Heart left ventricle (tissue), 16 donors: ENCODE data around the gene GABRA1. TPM values are rescaled to one million over a fixed set of nuclear protein-coding genes. Genes with fewer than 3 reads are reported as not detected.

Experiments used
- ATAC-seq, 4 donors: fragments of 200-7000 bp; cut with Tn5 transposase; one replicate each; pipeline ENCODE4 v1.9.1; 2020 to 2022; ENCODE audit warnings: moderate library complexity in 4 of 4, mild to moderate bottlenecking in 3 of 4, moderate number of reproducible peaks in 1 of 4
- DNase-seq, 5 donors: peaks; one replicate each; pipeline ENCODE4 v3.0.0-alpha.2; 2020
- H3K27ac ChIP-seq, 12 donors: fragments of 200-600 bp; sonication (generic) in 4 of 12; one replicate each; pipeline versions ENCODE4 v1.5.0 to v1.8.0; 2016 to 2022; ENCODE audit warnings: mild to moderate bottlenecking in 2 of 12
- H3K27me3 ChIP-seq, 9 donors: fragments of 200-600 bp; sonication (generic) in 2 of 9; one replicate each; pipeline versions ENCODE4 v1.5.1 to v1.8.0; 2016 to 2022; ENCODE audit warnings: mild to moderate bottlenecking in 3 of 9
- H3K36me3 ChIP-seq, 9 donors: fragments of 200-600 bp; sonication (generic) in 2 of 9; one replicate each; pipeline versions ENCODE4 v1.5.0 to v1.8.0; 2018 to 2022; ENCODE audit warnings: mild to moderate bottlenecking in 2 of 9
- H3K4me1 ChIP-seq, 12 donors: fragments of 200-600 bp; sonication (generic) in 4 of 12; one replicate each; pipeline versions ENCODE4 v1.5.0 to v1.8.0; 2016 to 2022; ENCODE audit warnings: mild to moderate bottlenecking in 3 of 12
- H3K4me3 ChIP-seq, 12 donors: fragments of 200-600 bp; sonication (generic) in 4 of 12; one replicate each; pipeline versions ENCODE4 v1.5.0 to v1.8.0; 2017 to 2022; ENCODE audit warnings: mild to moderate bottlenecking in 9 of 12, moderate library complexity in 4 of 12
- H3K9me3 ChIP-seq, 12 donors: fragments of 200-600 bp; sonication (generic) in 4 of 12; one replicate each; pipeline versions ENCODE4 v1.5.0 to v1.8.0; 2016 to 2022; ENCODE audit warnings: mild to moderate bottlenecking in 1 of 12
- POLR2A ChIP-seq, 2 donors: fragments of 450-650 bp; IDR thresholded peaks; one replicate each; pipeline ENCODE4 v1.6.1; 2017; ENCODE audit warnings: antibody characterized with exemption in 2 of 2, mild to moderate bottlenecking in 2 of 2, moderate library complexity in 2 of 2
- WGBS, 4 donors: extraction: QIAGEN DNeasy Blood & Tissue Kit in 2 of 4; methylation state at CpG; one replicate each; pipeline versions ENCODE4 v1.1.5 to v1.1.7; 2013 to 2018; 5-methylcytosine and 5-hydroxymethylcytosine counted together
- intact Hi-C, 10 donors: fragments of 100-400 bp; cut with DNase I; formaldehyde crosslinking; loops; one replicate each; pipeline versions ENCODE4 v1.11.1 to v1.14.2; 2022
- polyA plus RNA-seq, 2 donors: library from polyadenylated mRNA; stranded (reverse); fragments of 200-250 nt; gene quantifications; one replicate each; pipeline ENCODE4 v1.2.3, GENCODE V29; 2013
- total RNA-seq, 9 donors: library from RNA; depleted of rRNA in 2 of 9; stranded (reverse); fragments of >200 nt in 2 of 9; fragmentation: NEBNext Ultra II Directional in 3 of 9; extraction: Animal tissue kit (Norgen Biotek cat#: 25700) in 3 of 9; gene quantifications; one replicate each; pipeline versions ENCODE4 v1.1.0 to v1.2.4, GENCODE V29; 2016 to 2023
- TF ChIP-seq, protein P1 (sequence below), 12 donors: fragments of 200-600 bp; sonication (generic) in 4 of 12; IDR thresholded peaks; one replicate each; pipeline versions ENCODE4 v1.5.0 to v1.8.0; 2018 to 2022; ENCODE audit warnings: antibody characterized with exemption in 12 of 12, mild to moderate bottlenecking in 5 of 12
- donor health status: ischemic (EF 13 %, LVEDD 7.1; RV severe dilation, severe dysfunction).
- donor health status: healthy with polysubstance abuse.
- donor health status: DM: no; HTN: yes; CAD: no.
- donor health status: DM: no; HTN: no; CAD: no.
- donor health status: ischemic (EF 25% LVEDD 6.9; RV normal size, moderate dysfunction).
- donor health status: ischemic (EF 25% LVEDD 5.7; RV mildly dilated, moderate dysfunction).
- donor health status: healthy.
- donor health status: DM: yes; HTN: yes; CAD: no.
- donor health status: ischemic (EF 35%, LVEDD 5.7; RV mildly dilated, moderate dysfunction).
- donor health status: nonischemic (EF 11% LVEDD 7.7; RV severe dilation, severe dysfunction).
- donor health status: DM: yes; HTN: yes; CAD: no.
- donor health status: PGD.
- donor health status: ischemic (EF 29% LVEDD 5.4; RV normal size, mild dysfunction).
- donor health status: nonischemic (EF 23%, LVEDD 6.1; RV moderate dilation, normal function).

Gene GABRA1
- total and polyA plus RNA-seq, 11 donors, result not detected

DNA sequence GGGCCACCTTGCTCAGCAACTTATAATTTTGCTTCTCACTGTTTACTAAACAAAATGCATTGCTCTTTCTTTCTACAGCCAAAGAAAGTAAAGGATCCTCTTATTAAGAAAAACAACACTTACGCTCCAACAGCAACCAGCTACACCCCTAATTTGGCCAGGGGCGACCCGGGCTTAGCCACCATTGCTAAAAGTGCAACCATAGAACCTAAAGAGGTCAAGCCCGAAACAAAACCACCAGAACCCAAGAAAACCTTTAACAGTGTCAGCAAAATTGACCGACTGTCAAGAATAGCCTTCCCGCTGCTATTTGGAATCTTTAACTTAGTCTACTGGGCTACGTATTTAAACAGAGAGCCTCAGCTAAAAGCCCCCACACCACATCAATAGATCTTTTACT is 49.1 kb downstream of the GABRA1 start:
- Histone ChIP-seq H3K9me3 (peaks cover 0 to under 1% (median 0%) of the 10 kb centered on the region in 12 donors), H3K36me3 (no peaks in the 10 kb centered on the region), H3K4me1 (no peaks in the 10 kb centered on the region), H3K27me3 (no peaks in the 10 kb centered on the region), H3K4me3 (no peak overlapping the region), H3K27ac (no peak overlapping the region)
- intact Hi-C loops, result no loop called here
- TF ChIP-seq POLR2A (IDR thresholded peaks at IDR 0.05), result no peak
- TF ChIP-seq, protein P1, sequence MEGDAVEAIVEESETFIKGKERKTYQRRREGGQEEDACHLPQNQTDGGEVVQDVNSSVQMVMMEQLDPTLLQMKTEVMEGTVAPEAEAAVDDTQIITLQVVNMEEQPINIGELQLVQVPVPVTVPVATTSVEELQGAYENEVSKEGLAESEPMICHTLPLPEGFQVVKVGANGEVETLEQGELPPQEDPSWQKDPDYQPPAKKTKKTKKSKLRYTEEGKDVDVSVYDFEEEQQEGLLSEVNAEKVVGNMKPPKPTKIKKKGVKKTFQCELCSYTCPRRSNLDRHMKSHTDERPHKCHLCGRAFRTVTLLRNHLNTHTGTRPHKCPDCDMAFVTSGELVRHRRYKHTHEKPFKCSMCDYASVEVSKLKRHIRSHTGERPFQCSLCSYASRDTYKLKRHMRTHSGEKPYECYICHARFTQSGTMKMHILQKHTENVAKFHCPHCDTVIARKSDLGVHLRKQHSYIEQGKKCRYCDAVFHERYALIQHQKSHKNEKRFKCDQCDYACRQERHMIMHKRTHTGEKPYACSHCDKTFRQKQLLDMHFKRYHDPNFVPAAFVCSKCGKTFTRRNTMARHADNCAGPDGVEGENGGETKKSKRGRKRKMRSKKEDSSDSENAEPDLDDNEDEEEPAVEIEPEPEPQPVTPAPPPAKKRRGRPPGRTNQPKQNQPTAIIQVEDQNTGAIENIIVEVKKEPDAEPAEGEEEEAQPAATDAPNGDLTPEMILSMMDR (IDR thresholded peaks at IDR 0.05), result no peak
- 73 to 84% (median 82%) methylated on average over 7 of the region's 7 CpGs for WGBS, 4 donors
- DNase-seq (no peak), ATAC-seq (no peak)

DNA sequence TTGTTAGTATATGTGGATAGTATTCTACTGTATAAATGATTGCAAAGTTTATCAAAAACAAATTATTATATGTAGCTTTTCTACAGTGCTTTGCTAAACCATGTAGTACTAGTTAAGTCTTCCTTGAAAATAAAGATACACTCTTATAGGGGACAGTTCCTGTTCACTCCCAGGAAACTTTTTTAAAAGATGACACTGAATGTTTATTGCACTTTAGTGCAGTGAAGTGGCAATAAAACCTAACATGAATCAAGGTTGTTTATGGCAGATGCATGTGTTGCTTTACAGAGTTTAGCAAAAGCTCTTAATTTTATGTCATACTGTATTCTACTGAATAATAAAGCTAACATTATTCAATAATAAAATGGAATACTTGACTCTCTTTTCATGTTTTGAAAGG is 51.7 kb downstream of the GABRA1 start:
- H3K9me3 ChIP-seq, result peaks cover 0 to 8% (median 0%) of the 10 kb centered on the region in 12 donors
- H3K27me3 ChIP-seq, result no peaks in the 10 kb centered on the region
- no peak overlapping the region for H3K27ac ChIP-seq
- intact Hi-C loops, result no loop called here
- ATAC-seq (no peak), DNase-seq (no peak)
- TF ChIP-seq POLR2A (IDR thresholded peaks at IDR 0.05), result no peak
- TF ChIP-seq, protein P1 (IDR thresholded peaks at IDR 0.05), result no peak
- no peaks in the 10 kb centered on the region for H3K4me1 ChIP-seq
- H3K36me3 ChIP-seq, result no peaks in the 10 kb centered on the region
- H3K4me3 ChIP-seq, result no peak overlapping the region

DNA sequence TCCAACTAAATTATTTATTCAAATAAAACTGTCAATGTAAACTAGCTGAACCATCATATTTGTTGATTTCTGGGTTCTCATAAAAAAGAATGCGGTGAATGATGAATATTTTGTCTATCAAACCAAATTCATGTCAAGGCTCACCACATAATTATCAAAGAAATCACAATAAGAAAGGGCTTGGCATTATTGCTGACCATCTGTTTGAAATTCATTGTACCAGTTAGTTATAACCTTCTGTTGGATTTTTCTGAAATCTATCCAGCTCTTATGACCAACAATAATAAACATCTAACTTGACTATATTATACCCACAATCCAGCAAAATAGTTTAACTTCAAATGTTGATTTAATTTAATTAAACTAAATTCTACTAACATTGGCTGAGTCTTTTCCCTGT is 53.1 kb downstream of the GABRA1 start:
- Histone ChIP-seq H3K27me3 (no peaks in the 10 kb centered on the region), H3K4me3 (no peak overlapping the region), H3K27ac (no peak overlapping the region), H3K4me1 (no peaks in the 10 kb centered on the region), H3K9me3 (peaks cover 0 to 8% (median 0%) of the 10 kb centered on the region in 12 donors), H3K36me3 (no peaks in the 10 kb centered on the region)
- TF ChIP-seq, protein P1 (IDR thresholded peaks at IDR 0.05), result no peak
- no peak for TF ChIP-seq POLR2A (IDR thresholded peaks at IDR 0.05)
- intact Hi-C loops, result no loop called here
- ATAC-seq (no peak), DNase-seq (no peak)
- 89 to 98% (median 92%) methylated on average over 1 of the region's 1 CpG for WGBS, 4 donors

DNA sequence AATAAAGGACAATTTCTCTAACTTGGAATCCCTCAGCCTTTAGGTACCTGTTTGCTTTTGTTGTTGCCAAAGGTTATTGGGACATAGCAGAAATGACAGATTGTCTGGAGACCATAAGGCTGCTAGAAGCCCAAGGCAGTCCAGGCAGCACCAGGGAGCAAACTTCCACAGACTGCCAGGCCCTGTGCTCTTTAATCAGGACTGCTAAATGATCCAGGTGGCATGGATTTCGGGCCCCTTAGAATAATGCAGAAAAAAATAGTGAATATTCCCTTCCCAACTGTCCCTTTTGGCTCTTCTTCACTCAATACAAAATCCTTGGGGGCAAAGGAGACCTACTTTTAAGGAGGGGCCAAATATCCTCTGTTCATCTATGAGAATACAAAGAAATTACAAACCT is 73.9 kb downstream of the GABRA1 start:
- no peak overlapping the region for H3K27ac ChIP-seq
- no peaks in the 10 kb centered on the region for H3K36me3 ChIP-seq
- H3K4me1 ChIP-seq, result no peaks in the 10 kb centered on the region
- DNase-seq (no peak), ATAC-seq (no peak)
- no peak overlapping the region for H3K4me3 ChIP-seq
- WGBS, 4 donors, result 24 to 46% (median 34%) methylated on average over 1 of the region's 1 CpG
- no peak for TF ChIP-seq POLR2A (IDR thresholded peaks at IDR 0.05)
- TF ChIP-seq, protein P1 (IDR thresholded peaks at IDR 0.05), result no peak
- intact Hi-C loops, result no loop called here
- no peaks in the 10 kb centered on the region for H3K9me3 ChIP-seq
- no peaks in the 10 kb centered on the region for H3K27me3 ChIP-seq
